HG02763 (cell line): Measurements from ENCODE around the gene PDGFC.

ENCODE experiments used
- ATAC-seq: cut with Tn5 transposase; IDR thresholded peaks from one replicate; pipeline ENCODE4 v1.9.1; 2021; ENCODE audit warnings: mild to moderate bottlenecking, moderate library complexity; ENCODE audit not compliant: unreplicated experiment

The PDGFC gene, protein sequence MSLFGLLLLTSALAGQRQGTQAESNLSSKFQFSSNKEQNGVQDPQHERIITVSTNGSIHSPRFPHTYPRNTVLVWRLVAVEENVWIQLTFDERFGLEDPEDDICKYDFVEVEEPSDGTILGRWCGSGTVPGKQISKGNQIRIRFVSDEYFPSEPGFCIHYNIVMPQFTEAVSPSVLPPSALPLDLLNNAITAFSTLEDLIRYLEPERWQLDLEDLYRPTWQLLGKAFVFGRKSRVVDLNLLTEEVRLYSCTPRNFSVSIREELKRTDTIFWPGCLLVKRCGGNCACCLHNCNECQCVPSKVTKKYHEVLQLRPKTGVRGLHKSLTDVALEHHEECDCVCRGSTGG

DNA sequence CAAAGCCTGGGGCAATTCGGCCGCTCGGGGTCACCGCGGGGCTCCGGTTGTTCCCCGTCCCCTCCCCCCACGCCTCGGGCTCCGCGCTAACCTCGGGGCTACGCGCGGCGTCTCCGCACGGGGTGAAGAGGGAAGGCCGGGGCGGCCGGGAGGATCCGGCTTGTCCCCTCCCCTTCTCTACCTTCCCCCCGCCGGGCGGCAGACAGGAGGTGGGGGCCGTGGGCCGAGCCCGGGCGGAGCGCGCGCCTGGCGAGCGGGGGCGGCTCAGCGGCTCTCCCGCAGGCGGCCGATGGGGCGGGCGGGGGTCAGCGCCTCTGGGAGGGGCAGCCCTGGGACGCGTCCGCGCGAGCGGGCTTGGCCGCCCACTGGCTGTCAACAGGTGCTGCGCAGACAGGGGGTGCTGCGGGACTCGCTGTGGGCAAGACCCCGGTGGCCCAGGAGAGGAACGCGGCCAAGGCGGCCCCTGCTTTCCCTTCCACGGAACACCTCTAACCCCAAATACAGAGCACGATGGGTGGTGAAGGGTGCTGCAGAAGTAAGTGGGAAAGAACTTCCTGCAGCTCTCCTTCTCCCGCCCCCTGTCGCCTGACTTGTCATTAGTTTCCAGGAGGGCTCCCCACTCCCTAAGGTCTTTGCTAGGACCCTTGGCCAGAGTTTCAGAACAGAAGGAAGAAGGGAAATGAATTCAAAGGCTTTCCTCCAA, at the start of gene PDGFC:
TSS of gene PDGFC (minus strand) at position 124 of the 703 bp plus-strand sequence. CDS start 896 bp downstream, outside the sequence.
- ATAC-seq, result no peak

DNA sequence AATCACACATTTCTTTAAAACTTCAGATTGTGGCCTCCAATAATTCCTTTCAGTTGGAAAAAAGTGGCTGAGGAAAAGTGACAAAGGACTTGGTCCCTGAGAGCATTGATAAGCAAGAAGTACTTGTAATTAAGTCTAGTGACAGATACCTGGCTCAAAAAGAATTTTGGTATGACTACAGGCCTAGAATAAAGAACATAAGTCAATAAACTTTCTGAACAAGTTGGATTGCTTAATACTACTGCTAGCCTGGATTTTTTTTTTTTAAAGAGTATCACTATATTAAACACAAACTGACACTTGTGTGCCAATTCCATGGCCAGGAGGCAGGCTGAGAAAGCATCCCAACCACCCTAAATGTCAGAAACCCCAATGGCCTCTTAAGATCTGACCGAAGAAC, 49.3 kb upstream of the PDGFC start:
- no peak for ATAC-seq

- no peak for ATAC-seq
Measured at GRCh38 chr4:157018920-157019490, 47.4 kb upstream of the PDGFC start.

GRCh38 chr4:157014621-157015591, 43.3 kb upstream of the PDGFC start:
- ATAC-seq, result no peak

DNA sequence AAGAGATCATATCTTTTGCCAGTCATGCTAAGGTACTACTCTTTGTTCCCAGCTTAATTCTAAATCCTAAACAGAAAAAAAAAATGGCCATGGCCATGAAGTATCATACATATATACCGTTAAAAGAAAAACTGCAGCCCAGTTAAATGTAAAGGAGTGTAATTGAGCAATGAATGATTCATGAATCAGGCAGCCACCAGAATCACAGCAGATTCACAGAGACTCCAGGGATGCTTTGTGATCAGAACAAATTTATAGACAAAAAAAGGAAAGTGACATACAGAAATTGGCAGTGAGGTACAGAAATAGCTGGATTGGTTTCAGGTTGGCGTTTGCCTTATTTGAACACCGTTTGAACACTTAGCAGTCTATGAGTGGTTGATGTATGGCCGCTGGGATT, 42.1 kb upstream of the PDGFC start:
- no peak for ATAC-seq

GRCh38 chr4:157012781-157013180, 41.2 kb upstream of the PDGFC start:
- no peak for ATAC-seq

DNA sequence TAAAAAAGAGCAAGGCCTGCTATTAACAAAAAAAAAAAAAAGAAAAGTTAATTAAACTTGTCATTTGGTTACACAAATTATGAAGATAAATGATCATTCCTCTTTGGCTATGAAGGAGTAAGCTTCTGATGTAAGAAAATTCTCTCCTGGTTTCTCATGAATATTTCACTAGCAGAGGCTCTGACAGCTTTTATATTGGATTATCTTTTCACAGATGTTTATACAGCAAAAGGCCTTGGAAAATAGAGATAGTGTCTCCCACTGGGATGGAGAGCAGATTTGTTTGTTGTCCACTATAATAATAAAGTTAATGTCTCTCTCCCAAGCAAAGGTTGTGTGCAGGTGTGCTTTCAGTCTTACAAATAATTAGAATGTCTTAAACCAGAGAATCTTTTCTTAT, 40.7 kb upstream of the PDGFC start:
- ATAC-seq, result no peak

DNA sequence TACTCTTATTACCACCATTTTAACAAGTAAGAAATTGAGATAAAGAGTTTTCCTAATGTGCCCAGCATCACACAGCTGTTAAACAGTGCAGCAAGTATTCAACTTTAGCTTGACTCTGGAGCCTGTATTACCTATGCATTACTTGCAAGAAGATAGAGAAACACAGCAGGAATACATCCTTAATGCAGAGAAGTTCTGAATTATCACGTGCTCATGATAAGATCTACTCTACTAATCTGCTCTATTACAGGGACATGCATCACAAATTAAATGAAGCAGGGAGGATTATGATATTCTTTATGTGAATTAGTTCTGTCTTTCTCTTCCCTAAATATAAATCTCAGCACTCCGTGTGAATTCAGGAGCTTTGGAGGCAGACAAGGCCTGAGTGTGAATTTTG, 39.0 kb upstream of the PDGFC start:
- ATAC-seq, result no peak

GRCh38 chr4:157005831-157006230, 34.2 kb upstream of the PDGFC start:
- ATAC-seq, result no peak

- no peak for ATAC-seq
Measured at GRCh38 chr4:157005193-157005592, 33.6 kb upstream of the PDGFC start.

DNA sequence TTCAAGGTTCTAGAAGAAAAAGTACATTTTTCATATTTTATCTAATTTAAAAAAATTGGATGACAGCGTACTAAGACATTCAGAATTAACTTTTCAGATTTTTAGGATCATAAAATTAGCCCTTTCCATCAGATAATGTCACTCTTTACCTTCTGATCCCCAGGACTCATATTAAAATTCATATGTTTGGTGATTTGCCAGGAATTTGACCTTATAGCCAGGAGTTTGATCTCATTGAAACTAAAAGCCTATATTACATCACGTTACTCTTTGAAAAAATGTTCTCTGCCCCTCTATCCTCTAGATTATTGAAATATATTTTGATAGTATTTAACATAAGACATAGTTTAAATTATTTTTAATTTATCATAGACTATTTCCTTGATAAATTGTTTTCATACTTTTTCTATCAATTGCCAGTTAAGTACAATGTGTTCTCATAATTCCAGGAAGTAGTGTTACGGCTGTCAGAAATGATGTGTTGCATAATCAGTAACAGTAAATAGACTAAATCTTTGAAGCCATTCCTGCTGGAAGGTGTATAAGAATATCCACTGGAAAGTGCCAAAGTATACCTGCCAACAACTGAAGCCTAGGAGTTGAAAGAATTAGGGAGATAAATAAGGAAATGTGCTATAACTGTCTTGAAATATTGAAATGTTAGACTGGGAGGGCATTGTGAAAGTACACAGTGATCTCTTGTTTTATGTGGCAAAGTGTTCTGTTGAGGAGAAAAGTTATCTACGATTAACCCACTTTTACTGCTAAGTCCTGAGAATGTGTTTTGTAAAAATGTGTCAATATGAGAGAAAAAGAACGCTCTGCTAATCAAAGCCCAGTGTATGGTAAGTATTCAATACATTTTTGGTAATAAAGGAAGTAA, 32.9 kb upstream of the PDGFC start:
- no peak for ATAC-seq

DNA sequence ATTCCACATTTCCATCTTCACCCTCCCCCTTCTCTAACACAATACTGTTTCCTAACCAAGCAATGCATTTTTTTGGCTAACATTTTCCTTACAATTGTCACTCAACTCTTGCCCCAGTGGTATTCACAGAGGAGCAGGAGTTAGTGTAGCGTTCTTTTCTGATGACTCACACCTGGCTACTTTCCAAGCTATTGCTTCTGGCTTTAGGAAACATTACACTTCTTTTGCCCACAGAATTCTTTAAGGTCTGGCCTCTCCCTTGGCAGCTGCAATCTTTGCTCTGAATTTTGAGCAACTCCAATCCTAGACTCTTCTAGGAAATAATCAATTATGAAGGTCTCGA, 27.5 kb upstream of the PDGFC start:
- ATAC-seq, result no peak

DNA sequence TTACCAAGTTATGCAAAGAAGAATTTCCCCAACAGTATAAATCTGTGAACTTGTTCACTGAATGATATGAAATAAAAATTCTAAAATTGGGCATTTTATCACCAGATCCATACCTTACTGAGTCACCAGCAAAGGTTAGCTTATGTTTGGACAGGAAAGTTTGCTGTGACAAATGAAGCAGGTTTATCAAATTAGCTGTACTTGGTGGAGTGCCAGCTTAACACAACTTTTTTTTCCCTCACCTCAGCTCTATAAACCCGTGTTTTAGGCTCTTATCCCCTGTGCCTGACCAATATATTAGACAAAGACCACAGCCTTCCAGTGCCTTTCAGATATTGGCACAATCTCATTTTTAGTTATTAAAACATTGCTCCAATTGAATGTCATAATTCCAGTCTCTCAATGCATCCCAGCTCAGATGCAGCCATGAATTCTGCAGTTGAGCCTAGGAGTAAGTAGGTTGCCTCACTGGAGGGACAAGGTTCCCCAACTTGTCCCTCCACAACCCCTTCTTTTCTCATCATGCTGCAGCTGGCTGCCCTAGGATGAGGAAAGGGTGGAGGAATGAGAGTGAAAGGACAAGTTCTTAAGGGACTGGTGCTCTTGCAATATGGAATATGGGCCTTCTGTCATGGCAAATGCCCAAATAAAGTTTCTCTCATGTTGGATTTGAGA, 27.0 kb upstream of the PDGFC start:
- no peak for ATAC-seq

DNA sequence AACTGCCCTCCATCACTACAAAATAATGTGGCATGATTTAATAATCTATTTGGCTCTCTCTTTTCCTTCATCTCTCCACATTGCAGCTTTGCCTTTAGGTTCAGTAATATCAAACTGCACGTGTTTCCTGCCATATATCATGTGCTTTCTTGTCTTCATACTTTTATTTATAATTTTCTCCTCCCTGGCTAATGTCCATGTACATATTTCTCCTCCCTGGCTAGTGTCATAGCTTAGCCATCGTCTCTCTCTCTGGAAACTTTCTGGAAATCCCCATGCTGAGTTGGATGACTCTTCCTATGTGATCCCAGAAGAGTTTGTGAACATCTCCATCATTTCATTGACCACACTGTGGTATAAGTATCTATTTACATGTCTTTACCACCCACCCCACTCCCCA, 21.3 kb upstream of the PDGFC start:
- no peak for ATAC-seq

GRCh38 chr4:156991161-156991560, 19.6 kb upstream of the PDGFC start:
- ATAC-seq, result no peak

- no peak for ATAC-seq
Measured at GRCh38 chr4:156983366-156983765, 11.8 kb upstream of the PDGFC start.

DNA sequence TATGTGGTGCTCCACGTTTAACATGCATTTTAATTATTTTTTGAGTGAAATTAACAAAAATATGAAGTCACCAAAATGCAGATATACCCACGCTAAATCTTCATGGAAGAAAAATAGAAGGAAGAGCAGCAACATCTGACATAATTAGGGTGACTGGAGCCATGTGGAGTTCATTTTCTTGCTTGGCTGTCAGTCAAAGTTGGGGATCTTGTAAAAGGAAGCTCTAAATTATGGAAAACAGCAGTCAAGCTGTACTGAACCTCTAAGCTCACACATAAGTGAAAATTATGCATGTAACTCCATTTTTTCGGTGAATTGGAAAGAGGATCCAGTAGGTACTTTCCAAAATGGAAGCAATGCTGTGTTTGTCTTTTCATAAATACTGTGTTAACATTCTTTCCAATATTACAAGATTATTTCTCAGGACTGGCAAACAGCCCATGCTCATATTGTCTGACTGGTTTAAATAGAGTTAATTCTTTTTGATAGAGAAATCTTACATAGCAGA, 9.7 kb upstream of the PDGFC start:
- ATAC-seq, result no peak

DNA sequence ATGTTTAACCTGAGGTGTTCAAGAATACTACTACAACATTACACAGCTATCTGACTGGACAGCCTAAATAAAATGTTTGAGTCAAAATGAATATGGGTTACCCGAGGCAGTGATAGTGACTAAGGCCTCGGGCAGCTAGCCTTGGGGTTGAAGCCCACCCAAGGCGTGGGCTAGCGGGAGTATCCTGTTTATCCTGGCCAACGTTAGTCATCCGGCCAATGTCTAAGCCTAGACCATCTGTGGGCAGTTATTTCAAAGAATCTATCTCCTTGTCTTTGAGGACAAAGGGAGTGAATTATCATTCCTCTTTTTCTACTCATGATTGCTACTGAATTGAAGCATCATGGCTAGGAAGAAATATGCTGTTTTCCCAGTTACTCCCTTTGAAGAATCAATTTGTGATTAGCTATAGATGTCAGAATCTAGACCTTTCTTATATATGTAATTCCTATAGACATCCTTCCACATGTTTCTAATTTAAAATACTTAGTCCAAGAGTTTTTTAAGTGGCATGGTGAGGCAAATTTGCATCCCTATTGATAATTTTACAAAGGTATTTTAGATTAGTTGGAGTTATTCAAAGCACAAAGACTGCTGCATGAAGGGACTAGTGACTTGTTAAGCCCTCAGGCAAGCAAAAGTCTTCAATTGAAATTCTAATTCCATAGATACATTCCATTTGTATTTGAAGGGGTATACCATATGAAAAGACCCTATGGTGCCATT, 6.0 kb upstream of the PDGFC start:
- ATAC-seq, result no peak

- no peak for ATAC-seq
Measured at GRCh38 chr4:156976147-156976546, 4.5 kb upstream of the PDGFC start.
